Measurements from ENCODE around the gene CYP1A2.

The CYP1A2 gene

DNA sequence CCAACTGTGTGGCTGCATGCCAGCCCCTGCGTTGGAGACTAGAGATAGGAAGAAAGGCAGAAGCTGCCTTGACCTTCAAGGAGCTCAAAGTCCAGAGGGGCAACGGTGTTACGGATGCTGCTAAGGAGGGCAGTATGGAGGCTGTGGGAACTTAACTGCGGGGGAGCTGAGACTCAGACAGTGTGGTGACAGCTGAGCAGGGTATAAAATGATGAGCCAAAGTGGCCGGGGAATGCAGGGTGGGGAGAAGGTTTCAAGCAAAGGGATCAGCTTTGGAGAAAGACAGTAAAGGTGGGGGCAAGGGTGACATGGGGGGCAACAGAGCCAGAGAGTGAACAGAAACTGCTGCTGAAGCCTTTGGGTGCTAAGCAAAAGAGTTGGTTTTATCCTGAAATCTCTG is 6.2 kb upstream of the CYP1A2 start:
- DNase-seq (ENCODE audit: low spot score), result no peak

DNA sequence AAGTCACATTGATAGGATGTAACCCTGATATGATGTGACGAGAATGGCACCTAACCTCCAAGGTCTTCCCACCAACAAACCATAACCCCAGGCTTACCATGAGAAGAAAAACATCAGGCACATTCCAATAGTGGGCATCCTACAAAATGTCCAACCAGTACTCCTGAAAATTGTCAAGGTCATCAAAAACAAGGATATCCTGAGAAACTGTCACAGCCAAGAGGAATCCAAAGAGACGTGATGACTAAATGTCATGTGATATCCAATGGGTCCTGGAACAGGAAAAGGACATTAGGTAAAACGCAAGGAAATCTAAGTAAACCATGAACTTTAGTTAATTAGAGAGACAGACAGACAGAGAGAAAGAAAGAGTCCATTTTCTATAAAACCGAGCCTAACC is 2.3 kb upstream of the CYP1A2 start:
- DNase-seq (ENCODE audit: low spot score), result peak; percentile 29

DNA sequence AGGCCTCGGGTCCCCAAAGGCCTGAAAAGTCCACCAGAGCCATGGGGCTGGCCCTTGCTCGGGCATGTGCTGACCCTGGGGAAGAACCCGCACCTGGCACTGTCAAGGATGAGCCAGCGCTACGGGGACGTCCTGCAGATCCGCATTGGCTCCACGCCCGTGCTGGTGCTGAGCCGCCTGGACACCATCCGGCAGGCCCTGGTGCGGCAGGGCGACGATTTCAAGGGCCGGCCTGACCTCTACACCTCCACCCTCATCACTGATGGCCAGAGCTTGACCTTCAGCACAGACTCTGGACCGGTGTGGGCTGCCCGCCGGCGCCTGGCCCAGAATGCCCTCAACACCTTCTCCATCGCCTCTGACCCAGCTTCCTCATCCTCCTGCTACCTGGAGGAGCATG is 1.2 kb downstream of the CYP1A2 start:
- DNase-seq (ENCODE audit: low spot score), result no peak

DNA sequence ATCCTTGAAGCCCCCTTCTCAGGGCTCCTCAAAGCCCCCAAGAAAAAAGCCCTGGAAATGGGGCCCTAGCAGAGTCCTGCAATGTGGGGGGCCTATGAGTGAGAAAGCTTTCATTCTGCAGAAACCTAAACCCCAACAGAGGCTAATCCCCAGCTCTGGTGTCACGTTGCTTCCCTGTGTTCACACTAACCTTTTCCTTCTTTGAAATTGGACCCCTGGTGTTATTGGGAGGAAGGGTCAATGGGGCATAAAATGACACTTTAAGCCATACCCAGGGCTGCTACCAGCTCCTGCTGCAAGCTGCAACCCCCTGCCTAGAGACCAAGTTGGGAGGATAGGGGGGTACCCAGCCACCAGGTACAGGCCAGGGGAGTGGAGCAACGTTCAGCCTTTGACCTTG is 2.1 kb downstream of the CYP1A2 start:
- no peak for DNase-seq (ENCODE audit: low spot score)

DNA sequence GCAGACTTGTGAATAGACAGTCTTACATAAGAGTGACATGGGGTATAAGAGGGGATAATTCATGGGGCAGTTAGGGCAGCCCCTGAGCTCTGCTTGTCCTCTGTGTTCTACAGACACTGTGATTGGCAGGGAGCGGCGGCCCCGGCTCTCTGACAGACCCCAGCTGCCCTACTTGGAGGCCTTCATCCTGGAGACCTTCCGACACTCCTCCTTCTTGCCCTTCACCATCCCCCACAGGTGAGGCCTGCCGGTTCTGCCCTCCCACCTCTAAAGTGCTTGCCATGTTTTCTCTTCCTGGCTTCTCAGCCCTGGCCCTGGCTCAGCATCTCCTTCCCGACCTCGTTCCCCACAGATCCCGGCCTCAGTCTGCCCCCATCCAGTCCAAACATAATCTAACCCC is 3.4 kb downstream of the CYP1A2 start:
- no peak for DNase-seq (ENCODE audit: low spot score)

DNA sequence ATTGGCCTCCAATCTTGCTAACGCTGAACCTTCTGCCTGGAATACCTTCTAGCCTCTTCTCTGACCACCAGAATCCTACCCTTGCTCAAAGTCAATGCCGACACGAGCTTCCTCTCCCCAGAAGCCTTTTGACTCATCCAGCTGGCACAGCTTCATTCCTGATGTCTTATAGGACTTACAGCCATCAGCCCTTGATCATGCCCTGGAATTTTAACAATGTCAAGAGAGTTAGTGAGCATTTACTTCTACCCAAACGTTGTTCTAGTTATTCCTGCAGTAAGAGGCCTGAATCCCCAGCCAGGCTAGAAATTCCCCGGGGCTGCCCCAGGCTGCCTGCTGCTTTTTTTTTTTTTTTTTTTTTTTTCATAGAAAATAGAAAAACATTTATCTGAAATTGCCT is 3.9 kb downstream of the CYP1A2 start:
- no peak for DNase-seq (ENCODE audit: low spot score)

DNA sequence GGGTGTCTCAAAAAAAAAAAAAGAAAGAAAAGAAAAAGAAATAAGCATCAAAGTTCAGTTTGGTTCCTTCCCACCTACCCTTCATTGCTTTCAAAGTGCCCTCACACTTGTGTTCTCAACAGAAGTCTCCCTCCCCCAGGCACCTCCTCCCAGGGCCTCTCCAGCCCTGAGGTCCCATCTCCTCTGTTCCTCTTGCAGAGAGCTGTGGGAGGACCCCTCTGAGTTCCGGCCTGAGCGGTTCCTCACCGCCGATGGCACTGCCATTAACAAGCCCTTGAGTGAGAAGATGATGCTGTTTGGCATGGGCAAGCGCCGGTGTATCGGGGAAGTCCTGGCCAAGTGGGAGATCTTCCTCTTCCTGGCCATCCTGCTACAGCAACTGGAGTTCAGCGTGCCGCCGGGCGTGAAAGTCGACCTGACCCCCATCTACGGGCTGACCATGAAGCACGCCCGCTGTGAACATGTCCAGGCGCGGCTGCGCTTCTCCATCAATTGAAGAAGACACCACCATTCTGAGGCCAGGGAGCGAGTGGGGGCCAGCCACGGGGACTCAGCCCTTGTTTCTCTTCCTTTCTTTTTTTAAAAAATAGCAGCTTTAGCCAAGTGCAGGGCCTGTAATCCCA is 6.1 kb downstream of the CYP1A2 start:
- no peak for DNase-seq (ENCODE audit: low spot score)

DNA sequence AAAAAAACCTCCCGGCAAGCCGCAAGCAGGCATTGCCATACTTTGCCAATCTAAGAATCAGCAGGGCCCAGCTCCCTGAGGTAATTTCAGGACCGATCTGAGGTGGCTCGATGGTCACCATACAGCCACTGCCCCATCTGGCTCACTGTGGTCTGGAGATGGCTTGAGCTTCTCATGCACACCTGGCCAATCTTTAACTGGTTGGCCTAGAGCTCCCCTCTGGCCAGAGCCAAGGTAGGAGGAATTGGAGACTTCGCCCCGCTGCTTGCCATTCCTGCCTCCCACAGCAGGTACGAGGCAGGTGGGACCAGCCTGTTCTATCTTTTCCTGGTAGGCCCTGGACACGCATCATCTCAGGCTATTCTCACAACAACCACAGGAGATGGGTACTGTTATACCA is 10.1 kb downstream of the CYP1A2 start:
- DNase-seq (ENCODE audit: low spot score), result no peak

DNA sequence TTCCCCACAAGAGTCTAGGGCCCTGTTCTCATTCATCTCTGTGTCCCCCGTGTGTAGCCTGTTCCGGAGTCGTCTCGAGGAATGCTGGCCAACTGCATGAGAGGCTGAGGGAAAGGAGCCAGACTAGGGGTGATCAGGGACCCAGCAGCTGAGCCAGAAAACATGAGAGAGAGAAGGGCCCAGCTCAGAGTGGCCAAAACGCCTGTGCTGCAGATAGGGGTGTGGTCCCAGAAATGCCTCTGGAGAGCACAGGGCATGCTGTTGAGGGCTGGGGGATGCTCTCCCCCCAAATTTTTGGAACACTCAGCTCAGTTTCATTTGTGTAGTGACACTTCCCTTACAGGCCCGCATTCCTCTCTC is 14.1 kb downstream of the CYP1A2 start:
- DNase-seq (ENCODE audit: low spot score), result no peak

DNA sequence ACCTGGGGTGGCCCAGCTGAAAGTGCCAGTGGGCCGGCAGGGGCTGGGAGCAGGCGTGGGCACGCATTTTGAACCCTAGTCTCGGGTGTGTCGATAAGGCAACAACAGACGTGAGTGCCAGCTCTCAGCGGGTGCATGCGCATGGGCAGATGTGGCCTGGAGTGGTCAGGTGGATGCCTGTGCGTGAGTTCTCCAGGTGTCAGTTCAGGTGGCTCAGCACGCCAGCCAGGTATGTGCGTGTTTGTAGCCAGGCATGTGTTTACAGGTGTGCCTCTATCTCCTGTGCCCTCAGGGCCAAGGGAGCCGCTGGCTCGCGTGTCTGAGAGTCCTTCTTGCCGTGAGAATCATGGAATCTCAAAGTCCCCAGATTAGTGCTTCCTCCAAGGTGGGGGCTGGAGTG is 14.8 kb downstream of the CYP1A2 start:
- DNase-seq (ENCODE audit: low spot score), result no peak

DNA sequence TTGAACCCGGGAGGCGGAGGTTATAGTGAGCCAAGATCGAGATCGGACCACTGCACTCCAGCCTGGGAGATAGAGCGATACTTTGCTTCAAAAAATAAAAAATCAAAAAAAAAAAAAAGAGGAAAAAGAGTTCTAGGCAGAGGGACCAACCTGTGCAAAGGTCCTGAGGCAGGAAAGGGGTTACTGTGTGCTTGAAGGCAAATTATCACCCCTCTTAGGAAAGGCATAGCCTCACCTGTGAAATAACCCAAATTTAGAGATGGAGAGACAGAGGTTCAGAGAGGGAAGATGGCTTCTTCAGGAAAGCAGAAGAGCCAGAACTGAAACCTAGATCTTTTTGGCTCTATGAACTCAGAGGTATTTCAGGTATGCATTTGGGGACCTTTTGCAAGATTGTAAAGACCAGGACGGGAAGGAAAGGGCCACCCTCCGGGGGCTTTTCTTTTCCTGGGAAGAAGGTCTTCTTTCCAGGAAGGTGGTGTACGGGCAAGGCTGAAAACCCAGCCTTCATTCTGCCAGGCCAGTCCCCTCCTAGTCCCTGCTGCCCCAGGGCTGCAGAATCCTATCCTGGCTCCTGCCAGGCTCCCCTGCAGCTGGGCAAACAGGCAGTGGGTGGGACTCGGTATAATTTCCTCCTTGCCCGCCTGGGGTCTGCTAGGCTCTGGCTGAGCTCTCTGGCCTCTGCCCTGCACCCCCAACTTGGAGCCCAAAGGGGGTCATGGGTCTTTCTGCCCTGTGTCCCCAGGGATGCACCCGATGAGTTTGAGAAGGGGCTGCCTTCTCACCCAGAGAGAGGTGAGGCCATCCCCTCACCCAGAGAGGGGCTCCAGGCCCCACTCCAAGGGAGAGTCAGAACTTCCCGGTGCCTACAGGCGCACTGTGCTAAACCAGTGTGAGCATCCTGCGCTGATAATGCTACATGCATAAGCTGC is 18.8 kb downstream of the CYP1A2 start:
- DNase-seq (ENCODE audit: low spot score), result no peak

DNA sequence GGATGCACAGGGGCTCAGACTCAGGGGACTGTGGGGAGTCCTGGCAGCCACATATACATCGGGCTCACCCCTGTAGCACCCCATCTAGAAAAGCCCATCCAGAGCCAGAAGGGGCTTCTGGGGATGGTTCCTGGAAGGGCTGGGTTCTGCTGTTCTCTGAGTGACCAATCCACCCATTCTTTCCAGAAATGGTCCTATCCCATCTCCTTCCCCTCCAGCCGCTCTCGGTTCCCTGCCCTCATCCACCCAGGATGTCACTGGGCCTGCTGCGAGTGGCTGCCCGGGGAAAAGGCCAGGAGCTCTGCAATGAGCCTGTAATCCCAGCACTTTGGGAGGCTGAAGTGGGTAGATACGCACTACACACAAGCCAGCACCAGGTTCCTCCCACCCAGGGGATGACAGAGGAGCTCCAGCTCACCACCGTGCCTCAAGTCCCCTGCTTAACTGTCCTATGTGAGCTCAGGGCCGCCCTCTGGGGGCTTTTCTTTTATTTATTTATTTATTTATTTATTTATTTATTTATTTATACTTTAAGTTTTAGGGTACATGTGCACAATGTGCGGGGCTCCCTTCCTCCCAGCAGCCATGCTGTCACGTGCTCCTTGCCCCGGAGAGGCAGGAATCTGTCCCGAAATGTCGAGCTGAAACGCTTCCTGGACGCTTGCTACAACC is 19.6 kb downstream of the CYP1A2 start:
- DNase-seq (ENCODE audit: low spot score), result no peak

DNA sequence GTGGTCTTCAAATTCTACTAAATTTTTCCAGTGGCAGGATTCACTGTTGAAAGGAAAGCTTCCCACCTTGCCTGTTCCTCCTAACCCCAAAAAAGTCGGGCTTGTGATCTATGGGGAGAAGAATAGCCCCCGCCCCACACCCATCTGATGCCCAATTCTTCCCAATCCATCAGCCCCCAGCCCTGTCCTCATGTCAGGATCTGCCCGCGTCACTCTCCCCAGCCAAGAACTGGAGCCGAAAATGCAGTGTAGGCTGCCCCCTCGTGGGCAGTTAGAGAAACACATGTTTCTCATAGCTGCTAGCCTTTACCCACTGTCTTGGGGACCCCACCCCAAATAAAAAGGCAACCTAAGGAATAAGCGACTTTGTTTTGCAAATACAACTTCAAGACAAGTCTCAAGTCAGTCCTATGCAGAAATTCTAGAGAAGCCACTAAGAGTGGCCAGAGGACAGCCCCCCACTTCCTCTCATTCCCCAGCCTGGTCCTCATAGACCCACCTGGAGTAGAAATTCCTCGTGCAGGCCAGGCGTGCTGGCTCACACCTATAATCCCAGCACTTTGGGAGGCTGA is 20.2 kb downstream of the CYP1A2 start:
- peak; percentile 63 for DNase-seq (ENCODE audit: low spot score)

DNA sequence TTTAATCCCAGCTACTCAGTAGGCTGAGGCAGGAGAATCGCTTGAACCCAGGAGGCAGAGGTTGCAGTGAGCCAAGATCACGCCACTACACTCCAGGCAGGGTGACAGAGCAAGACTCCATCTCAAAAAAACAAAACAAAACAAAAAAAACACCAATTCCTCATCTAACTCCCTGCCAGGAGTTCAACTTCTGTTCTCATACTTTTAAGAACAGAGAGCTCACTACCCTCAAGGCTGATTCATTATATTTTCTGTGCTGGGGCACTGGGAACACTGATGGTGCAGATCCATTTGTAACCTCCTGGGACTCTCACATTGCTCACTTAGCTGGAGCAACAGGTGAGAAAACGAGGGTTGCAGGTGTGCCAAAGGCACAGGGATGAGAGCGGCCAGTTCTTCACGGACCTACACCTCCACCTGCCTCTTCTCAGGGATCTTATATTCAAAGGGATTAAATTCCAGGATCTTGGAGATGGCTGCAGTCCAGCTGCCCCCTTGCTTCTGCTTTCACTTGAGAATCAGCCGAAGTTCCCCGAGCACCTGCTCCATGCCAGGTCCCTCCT is 20.9 kb downstream of the CYP1A2 start:
- no peak for DNase-seq (ENCODE audit: low spot score)

DNA sequence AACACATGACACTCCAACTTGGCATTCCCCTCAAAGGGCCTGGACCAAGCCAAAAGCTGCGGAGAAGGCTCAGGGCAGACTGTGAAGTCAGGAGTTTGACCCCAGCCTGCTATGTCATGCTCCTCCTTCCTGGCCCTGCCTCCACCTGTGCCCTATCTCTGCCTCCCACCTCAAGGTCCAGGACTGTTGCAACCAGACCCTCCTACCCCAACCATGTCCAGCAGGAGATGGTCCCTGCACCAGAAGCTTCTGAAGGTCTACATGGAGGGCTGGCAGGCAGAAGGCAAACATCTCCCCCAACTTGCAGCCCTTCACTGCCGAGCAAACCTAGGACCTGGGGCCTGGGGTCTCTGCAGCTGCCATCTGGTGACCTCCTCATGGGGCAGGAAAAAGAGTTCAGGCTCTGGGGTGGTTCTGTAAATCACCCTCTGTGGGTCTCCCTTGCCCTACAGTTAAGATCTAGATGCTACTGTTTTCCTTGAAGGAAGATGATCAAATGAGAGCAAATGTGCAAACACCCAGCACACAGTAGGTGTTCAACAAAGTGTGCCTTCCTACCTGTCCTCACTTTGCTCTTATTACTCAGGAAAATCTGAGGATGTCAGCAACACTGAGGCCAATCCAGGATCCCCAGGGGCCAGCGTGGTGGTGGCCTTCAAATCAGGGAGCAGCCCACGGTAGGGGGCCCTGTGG is 21.7 kb downstream of the CYP1A2 start:
- DNase-seq (ENCODE audit: low spot score), result no peak

DNA sequence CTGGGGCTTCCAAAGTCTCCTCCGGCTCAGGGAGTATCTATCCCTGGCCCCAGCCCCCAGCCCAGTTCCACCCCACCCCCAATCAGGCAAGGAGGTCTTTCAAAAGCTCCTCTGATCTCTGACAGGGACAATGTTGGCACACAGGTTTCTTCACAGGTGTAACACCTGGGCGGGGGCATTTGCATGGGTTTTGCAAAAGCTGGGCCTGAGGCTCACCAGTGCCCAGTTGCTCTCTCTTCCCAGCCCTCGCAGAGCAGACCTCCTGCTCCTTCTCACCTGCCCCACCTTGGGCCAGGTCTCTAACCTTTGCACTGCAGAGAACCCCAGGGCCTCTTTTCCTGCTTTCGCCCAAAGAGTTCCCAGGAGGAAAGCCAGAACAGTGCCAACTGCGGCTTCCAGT is 24.7 kb downstream of the CYP1A2 start:
- no peak for DNase-seq (ENCODE audit: low spot score)

DNA sequence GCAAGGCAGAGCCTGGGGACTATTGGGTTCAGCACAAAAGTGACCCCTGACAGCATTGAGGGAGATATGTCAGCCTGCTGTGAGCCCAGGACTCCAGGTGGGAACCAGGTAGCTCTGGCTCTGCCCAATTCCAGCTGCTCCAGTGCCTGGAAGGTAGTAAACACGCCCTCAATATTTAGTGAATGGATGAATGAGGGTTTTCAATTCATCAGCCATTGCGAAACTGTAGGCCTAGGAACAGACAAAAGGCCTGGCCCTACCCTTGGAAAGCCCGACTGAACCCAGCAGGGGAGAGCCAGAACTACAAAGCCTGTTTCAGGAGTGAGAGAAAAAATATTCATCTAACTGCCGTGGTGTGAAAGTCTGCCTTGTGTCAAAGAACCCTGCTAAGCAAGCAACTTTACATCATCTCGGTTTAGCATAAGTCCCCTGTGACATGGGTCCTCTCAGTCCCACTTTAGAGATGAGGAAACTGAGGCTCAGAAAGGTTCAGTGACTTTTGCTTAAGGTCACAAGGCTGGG is 25.1 kb downstream of the CYP1A2 start:
- DNase-seq (ENCODE audit: low spot score), result no peak

DNA sequence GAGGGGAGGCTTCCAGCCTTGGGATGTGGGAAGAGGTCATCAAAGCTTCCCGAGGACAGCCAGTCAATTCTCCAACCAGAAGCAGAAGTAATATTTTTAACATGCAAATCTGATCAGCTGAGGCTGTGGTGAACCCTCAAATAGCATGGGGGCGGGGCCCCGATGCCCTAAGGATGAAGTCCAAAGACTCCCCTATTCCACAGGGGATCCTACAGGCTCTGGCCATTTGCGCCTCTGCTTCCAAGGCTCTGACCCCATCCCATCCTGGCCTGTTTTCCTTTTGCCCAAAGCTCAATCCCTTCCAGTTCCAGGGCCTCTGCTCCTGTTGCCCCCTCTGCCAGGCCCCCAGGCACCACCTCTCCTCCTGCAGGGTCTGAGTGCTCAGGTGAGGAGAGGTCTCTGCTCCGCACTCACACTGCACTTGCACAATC is 26.5 kb downstream of the CYP1A2 start:
- DNase-seq (ENCODE audit: low spot score), result no peak

DNA sequence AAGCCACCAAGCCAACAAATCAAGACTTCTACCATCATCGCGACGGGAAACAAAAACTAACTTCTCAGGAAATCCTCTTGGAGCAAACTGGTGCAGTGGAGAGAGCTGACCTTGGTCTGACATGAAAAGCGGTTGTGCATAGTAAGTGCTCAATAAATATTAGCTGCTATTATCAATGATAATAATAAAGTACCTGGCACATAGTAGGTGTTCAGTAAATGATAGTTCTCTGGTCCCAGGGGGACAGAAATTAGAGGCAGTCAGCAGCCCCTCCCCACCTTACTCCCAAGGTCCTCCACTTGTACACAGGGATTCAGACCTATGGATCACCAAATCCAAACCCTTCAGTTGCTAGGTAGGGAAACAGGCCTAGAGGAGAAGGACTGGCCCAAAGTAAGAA is 27.2 kb downstream of the CYP1A2 start:
- DNase-seq (ENCODE audit: low spot score), result no peak

DNA sequence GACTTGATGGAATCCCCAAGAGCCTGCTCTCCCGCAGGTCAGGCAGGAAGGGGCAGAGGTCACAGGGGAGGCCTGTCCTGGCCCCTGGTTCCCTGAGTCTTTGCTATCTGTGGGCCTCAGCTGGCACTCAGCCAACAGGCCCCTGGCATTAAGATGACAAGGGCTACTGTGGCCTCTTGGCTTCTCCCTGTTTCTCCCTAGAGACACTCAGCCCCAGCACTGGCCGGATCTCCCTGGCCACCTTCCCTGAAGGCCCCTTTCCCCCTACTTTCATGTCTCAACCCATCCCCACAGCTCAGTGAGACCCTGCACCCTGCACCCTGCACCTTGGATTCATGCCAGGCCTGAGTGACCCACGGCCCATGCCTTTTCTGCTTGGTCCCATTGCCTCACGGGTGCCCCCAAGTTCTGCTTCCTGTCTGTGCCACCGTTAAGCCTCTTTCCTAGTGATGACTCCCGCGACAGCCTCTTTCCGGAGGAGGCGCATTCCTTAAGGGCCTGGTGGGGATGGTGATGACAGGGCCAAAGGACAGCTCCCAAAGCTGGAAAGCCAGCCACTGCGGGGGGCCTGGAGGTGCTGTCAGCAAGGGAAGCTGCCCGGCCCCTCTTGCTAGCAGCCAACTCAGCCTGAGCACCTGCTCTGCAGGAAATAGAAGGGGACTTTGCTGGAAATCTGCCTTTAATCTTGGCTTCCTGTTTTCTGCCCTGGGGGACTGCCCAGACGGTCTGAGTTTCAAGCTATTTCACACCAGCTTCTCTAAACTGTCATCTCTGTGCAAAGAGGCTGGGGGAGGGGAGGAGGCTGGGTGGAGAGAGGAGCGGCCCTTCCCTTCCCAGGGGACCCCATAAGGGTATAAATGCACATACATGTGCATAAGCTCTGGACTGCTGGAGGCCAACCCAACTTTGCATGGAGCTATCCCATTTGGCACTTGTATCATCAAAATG is 28.4 kb downstream of the CYP1A2 start:
- DNase-seq (ENCODE audit: low spot score), result peak; percentile 71
